ENCODE data around the gene ZFYVE21. TPM values are rescaled to one million over a fixed set of nuclear protein-coding genes. Genes with fewer than 3 reads are reported as not detected.

The ZFYVE21 gene
- total RNA-seq, 1 donor from 2014 or later, result 37.7 TPM

- no peak for DNase-seq
These were observed 9.5 kb downstream of the ZFYVE21 start for GRCh38 chr14:103725001-103725682.

- no peak for DNase-seq
These were observed 10.3 kb downstream of the ZFYVE21 start for GRCh38 chr14:103725739-103726395.

- no peak for DNase-seq
These were observed 10.9 kb downstream of the ZFYVE21 start for GRCh38 chr14:103726474-103726873.

- peak; percentile 49 for DNase-seq
These were observed 11.8 kb downstream of the ZFYVE21 start for GRCh38 chr14:103727313-103727980.

- DNase-seq, result no peak
These were observed 12.5 kb downstream of the ZFYVE21 start for GRCh38 chr14:103728141-103728540.

GRCh38 chr14:103728721-103729120 is 13.1 kb downstream of the ZFYVE21 start:
- DNase-seq, result no peak

- DNase-seq, result no peak
These were observed 14.2 kb downstream of the ZFYVE21 start for GRCh38 chr14:103729496-103730448.

GRCh38 chr14:103730490-103731035 is 15.0 kb downstream of the ZFYVE21 start:
- no peak for DNase-seq

- no peak for DNase-seq
These were observed 15.9 kb downstream of the ZFYVE21 start for GRCh38 chr14:103731481-103731880.

- no peak for DNase-seq
These were observed 16.6 kb downstream of the ZFYVE21 start for GRCh38 chr14:103731916-103732867.

GRCh38 chr14:103732868-103733620 is 17.4 kb downstream of the ZFYVE21 start:
- DNase-seq, result no peak

- DNase-seq, result no peak
These were observed 18.0 kb downstream of the ZFYVE21 start for GRCh38 chr14:103733651-103734050.

GRCh38 chr14:103734081-103734888 is 18.7 kb downstream of the ZFYVE21 start:
- no peak for DNase-seq

- DNase-seq, result no peak
These were observed 19.4 kb downstream of the ZFYVE21 start for GRCh38 chr14:103735022-103735421.

GRCh38 chr14:103735439-103735814 is 19.8 kb downstream of the ZFYVE21 start:
- DNase-seq, result no peak

GRCh38 chr14:103735815-103736545 is 20.4 kb downstream of the ZFYVE21 start:
- no peak for DNase-seq

GRCh38 chr14:103736546-103737431 is 21.2 kb downstream of the ZFYVE21 start:
- no peak for DNase-seq

Data from occipital lobe (tissue), 2 donors.